Adrenal gland (tissue), 12 donors: ENCODE measurements around the gene RAVER1. TPM values are rescaled to one million over a fixed set of nuclear protein-coding genes. Genes with fewer than 3 reads are reported as not detected.

Source experiments
- DNase-seq, 7 donors: peaks; one replicate each; pipeline ENCODE4 v3.0.0-alpha.2; 2019 to 2020
- H3K27ac ChIP-seq, 5 donors: fragments of 200-600 bp; sonication (generic) in 4 of 5; 1 replicate in 3 of 5; 2 replicates in 2 of 5; pipeline versions ENCODE4 v1.5.1 to v1.8.0; 2016 to 2020; ENCODE audit warnings: mild to moderate bottlenecking in 1 of 5
- H3K27me3 ChIP-seq: fragments of 200-600 bp; 2 replicates; pipeline ENCODE4 v1.8.0; 2021
- H3K36me3 ChIP-seq, 2 donors: fragments of 200-600 bp; replicated peaks in 1 of 2; 1 replicate in 1 of 2; 2 replicates in 1 of 2; pipeline versions ENCODE4 v1.5.1 to v1.8.0; 2018 to 2022
- H3K4me1 ChIP-seq, 2 donors: fragments of 200-600 bp; replicated peaks in 1 of 2; 1 replicate in 1 of 2; 2 replicates in 1 of 2; pipeline versions ENCODE4 v1.5.1 to v1.8.0; 2018 to 2021
- H3K4me3 ChIP-seq, 4 donors: fragments of 200-600 bp; sonication (generic) in 3 of 4; one replicate each; pipeline ENCODE4 v1.5.1; 2016 to 2018
- H3K9me3 ChIP-seq, 3 donors: fragments of 200-600 bp; sonication (generic) in 1 of 3; replicated peaks in 1 of 3; 1 replicate in 2 of 3; 2 replicates in 1 of 3; pipeline versions ENCODE4 v1.5.1 to v1.8.0; 2016 to 2021
- POLR2A ChIP-seq, 2 donors: fragments of 450-650 bp; IDR thresholded peaks; one replicate each; pipeline ENCODE4 v1.6.1; 2017; ENCODE audit warnings: antibody characterized with exemption in 2 of 2, mild to moderate bottlenecking in 2 of 2, moderate library complexity in 1 of 2
- WGBS, 4 donors: extraction: QIAGEN DNeasy Blood & Tissue Kit in 2 of 4; methylation state at CpG; one replicate each; pipeline versions ENCODE4 v1.1.5 to v1.1.7; 2013 to 2017; 5-methylcytosine and 5-hydroxymethylcytosine counted together
- intact Hi-C, 2 donors: fragments of 100-400 bp; cut with DNase I; formaldehyde crosslinking; loops; one replicate each; pipeline versions ENCODE4 v1.14.1 to v1.15.0; 2022 to 2023
- polyA plus RNA-seq, 3 donors: library from polyadenylated mRNA; stranded (reverse); fragments of 200-250 nt in 2 of 3; fragments of 350-450 nt in 1 of 3; fragmentation: Illumina TruSeq in 1 of 3; extraction: RNeasy Lipid Tissue Mini Kit (QIAGEN cat#74804) in 1 of 3; gene quantifications; one replicate each; pipeline ENCODE4 v1.2.3, GENCODE V29; 2013 to 2014
- small RNA-seq, 2 donors: library from RNA; depleted of rRNA; stranded (forward); fragments of <200 nt; gene quantifications; one replicate each; pipeline ENCODE3, GENCODE V24; 2016
- total RNA-seq, 9 donors: library from RNA; depleted of rRNA in 4 of 9; stranded (reverse); fragments of >200 nt in 4 of 9; fragments of 120-200 nt in 1 of 9; fragmentation: NEBNext Ultra II Directional in 1 of 9; extraction: Animal tissue kit (Norgen Biotek cat#: 25700) in 1 of 9; gene quantifications; one replicate each; pipeline versions ENCODE4 v1.1.0 to v1.2.4, GENCODE V29; 2013 to 2023
- TF ChIP-seq, protein P1 (sequence below), 6 experiments: fragments of 450-650 bp in 4 of 6; fragments of 200-600 bp in 2 of 6; sonication (generic) in 1 of 6; IDR thresholded peaks; 1 replicate in 5 of 6; 2 replicates in 1 of 6; pipeline versions ENCODE4 v1.5.1 to v1.8.0; 2016 to 2021; ENCODE audit warnings: antibody characterized with exemption in 6 of 6, mild to moderate bottlenecking in 2 of 6, moderate library complexity in 1 of 6
- donor health status: healthy with polysubstance abuse.
- donor health status: Bipolar disorder and iron deficiency.
- donor health status: DM: yes; HTN: yes; CAD: no.
- donor health status: DM: no; HTN: no; CAD: no.
- donor health status: DM: no; HTN: no; CAD: no.
- donor health status: DM: yes; HTN: yes; CAD: no.

RAVER1 gene
- total and polyA plus RNA-seq, 12 donors: 4.1 to 42.7 (median 27.0) TPM

DNA sequence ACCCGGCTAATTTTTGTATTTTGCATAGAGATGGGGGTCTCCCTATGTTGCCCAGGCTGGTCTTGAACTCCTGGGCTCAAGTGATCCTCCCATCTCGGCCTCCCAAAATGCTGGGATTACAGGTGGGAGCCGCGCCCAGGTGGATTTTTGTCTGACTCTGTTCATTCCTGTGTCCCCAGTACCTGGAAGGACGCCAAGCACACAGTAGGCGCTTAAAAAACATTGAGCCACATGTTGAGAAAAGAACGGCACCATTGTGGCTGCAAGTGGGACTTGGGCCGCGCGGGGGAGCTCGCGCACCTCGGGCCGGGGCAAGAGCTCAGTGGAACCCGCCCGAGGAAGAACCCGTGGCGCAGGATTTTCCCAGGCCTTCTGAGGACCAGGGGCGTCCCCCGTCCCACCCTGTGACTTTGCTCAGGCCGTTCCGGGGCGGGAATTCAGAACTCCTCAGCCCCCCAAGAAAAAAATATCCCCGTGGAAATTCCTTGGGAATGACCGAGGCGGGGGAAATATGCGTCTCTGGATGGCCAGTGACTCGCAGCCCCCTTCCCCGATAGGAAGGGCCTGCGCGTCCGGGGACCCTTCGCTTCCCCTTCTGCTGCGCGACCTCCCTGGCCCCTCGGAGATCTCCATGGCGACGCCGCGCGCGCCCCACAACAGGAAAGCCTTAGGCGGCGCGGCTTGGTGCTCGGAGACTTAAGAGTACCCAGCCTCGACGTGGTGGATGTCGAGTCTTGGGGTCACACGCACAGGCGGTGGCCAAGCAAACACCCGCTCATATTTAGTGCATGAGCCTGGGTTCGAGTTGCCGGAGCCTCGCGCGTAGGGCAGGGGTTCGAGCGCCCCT is 63.8 kb downstream of the RAVER1 start:
- intact Hi-C loops: loop anchor here (2.0 kb wide), 1 partner anchor 121 kb away; no protein-coding TSS in a partner anchor
- DNase-seq: peak; percentile 79 to 92 (median 83)
- peaks cover 5 to 19% of the 10 kb centered on the region in 2 donors for H3K4me1 ChIP-seq
- WGBS, 4 donors: 0 to 10% (median 4%) methylated on average over 12 to 59 of the region's 59 CpGs
- peaks cover 0 to under 1% of the 10 kb centered on the region in 2 donors for H3K36me3 ChIP-seq
- no peaks in the 10 kb centered on the region for H3K27me3 ChIP-seq
- H3K9me3 ChIP-seq: no peaks in the 10 kb centered on the region
- peak overlapping the region; percentile 62 to 88 (median 74) for H3K27ac ChIP-seq
- TF ChIP-seq, protein P1, sequence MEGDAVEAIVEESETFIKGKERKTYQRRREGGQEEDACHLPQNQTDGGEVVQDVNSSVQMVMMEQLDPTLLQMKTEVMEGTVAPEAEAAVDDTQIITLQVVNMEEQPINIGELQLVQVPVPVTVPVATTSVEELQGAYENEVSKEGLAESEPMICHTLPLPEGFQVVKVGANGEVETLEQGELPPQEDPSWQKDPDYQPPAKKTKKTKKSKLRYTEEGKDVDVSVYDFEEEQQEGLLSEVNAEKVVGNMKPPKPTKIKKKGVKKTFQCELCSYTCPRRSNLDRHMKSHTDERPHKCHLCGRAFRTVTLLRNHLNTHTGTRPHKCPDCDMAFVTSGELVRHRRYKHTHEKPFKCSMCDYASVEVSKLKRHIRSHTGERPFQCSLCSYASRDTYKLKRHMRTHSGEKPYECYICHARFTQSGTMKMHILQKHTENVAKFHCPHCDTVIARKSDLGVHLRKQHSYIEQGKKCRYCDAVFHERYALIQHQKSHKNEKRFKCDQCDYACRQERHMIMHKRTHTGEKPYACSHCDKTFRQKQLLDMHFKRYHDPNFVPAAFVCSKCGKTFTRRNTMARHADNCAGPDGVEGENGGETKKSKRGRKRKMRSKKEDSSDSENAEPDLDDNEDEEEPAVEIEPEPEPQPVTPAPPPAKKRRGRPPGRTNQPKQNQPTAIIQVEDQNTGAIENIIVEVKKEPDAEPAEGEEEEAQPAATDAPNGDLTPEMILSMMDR (IDR thresholded peaks at IDR 0.05): peak; percentile 89 to 95 (median 92)
- no peak for TF ChIP-seq POLR2A (IDR thresholded peaks at IDR 0.05)
- peak overlapping the region in 2 of 4 donors; percentile 19 to 42 for H3K4me3 ChIP-seq

DNA sequence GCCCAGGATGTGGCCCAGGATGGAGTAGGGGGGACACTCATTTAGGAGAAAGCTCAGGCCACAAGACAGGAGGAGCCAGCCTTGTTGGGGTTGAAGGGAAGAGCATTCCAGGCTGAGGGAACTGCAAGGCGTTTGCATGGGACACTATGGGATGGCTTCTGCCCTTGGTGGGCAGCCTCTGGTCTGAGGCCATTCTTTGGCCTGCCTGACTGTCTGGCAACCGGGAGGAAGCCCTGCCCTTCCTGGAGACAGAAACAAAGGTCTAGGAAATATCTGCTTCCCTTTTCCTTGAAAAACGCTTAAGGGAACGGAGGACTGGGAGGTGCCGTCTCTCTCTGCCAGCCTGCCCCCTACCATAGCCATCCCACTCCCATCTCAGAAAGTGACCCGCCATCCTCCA is 65.3 kb downstream of the RAVER1 start:
- TF ChIP-seq POLR2A (IDR thresholded peaks at IDR 0.05): no peak
- TF ChIP-seq, protein P1 (IDR thresholded peaks at IDR 0.05): no peak
- peak in 2 of 7 donors; percentile 38 to 48 for DNase-seq
- 55 to 62% (median 58%) methylated on average over 6 of the region's 6 CpGs for WGBS, 4 donors
- Histone ChIP-seq H3K9me3 (no peaks in the 10 kb centered on the region), H3K4me1 (peaks cover 5 to 19% of the 10 kb centered on the region in 2 donors), H3K27ac (peak overlapping the region in 2 of 5 donors; percentile 43 to 44), H3K27me3 (no peaks in the 10 kb centered on the region), H3K36me3 (no peaks in the 10 kb centered on the region), H3K4me3 (no peak overlapping the region)
- intact Hi-C loops: loop anchor here (2.0 kb wide), 1 partner anchor 123 kb away; no protein-coding TSS in a partner anchor

DNA sequence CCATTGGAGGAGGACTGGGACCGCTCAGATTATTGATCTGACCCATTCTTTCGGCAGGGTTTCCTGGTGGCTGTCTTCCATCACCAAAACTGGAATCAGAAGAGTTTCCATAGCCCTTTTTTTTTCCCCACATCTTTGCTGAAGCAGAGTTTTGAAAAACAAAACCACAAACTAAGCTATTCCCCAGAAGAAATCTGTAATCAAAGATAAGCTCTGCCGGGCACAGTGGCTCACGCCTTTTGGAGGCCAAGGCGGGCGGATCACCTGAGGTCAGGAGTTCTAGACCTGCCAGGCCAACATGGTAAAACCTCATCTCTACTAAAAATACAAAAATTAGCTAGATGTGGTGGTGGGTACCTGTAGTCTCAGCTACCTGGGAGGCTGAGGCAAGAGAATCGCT is 66.6 kb downstream of the RAVER1 start:
- 73 to 83% (median 79%) methylated on average over 7 of the region's 7 CpGs for WGBS, 4 donors
- H3K27me3 ChIP-seq: no peaks in the 10 kb centered on the region
- H3K9me3 ChIP-seq: no peaks in the 10 kb centered on the region
- intact Hi-C loops: no loop called here
- H3K36me3 ChIP-seq: no peaks in the 10 kb centered on the region
- H3K4me3 ChIP-seq: no peak overlapping the region
- DNase-seq: no peak
- TF ChIP-seq POLR2A (IDR thresholded peaks at IDR 0.05): no peak
- TF ChIP-seq, protein P1 (IDR thresholded peaks at IDR 0.05): no peak
- H3K4me1 ChIP-seq: peaks cover 5 to 19% of the 10 kb centered on the region in 2 donors
- H3K27ac ChIP-seq: no peak overlapping the region

Small RNAs within 50 kb of the gene (small RNA-seq; reads per million reads assigned to genes)
- gene AC011511.1: 0 reads per million in 2 donors
- gene AC011511.4: 0 reads per million in 2 donors

Other genes starting within 250 kb of the RAVER1 start
- gene SHFL, start 247.2 kb downstream of the RAVER1 start, total RNA-seq: 10 to 100 TPM; 17.4 to 50.6 (median 40.9) TPM
- 100 to 1,000 TPM in 1 of 3 donors, 10 to 100 TPM in 2; 18.6 to 116 (median 85.5) TPM for gene SHFL, start 247.2 kb downstream of the RAVER1 start, polyA plus RNA-seq
- gene ANGPTL6, start 230.9 kb downstream of the RAVER1 start, total RNA-seq: 1 to 10 TPM in 3 of 9 donors, under 1 TPM in 6; 0.12 to 3.2 (median 0.44) TPM
- 1 to 10 TPM in 2 of 3 donors, under 1 TPM in 1; 0.16 to 1.9 (median 1.5) TPM for gene ANGPTL6, start 230.9 kb downstream of the RAVER1 start, polyA plus RNA-seq
- gene PPAN, start 227.2 kb downstream of the RAVER1 start, total RNA-seq: 10 to 100 TPM; 18.2 to 44.8 (median 27.7) TPM
- gene PPAN, start 227.2 kb downstream of the RAVER1 start, polyA plus RNA-seq: 10 to 100 TPM; 21.2 to 98.7 (median 68.0) TPM
- gene P2RY11, start 221.8 kb downstream of the RAVER1 start, total RNA-seq: 10 to 100 TPM in 1 of 9 donors, 1 to 10 TPM in 8; 2.0 to 10.5 (median 6.0) TPM
- 10 to 100 TPM in 2 of 3 donors, under 1 TPM in 1; 0.77 to 21.5 (median 13.0) TPM for gene P2RY11, start 221.8 kb downstream of the RAVER1 start, polyA plus RNA-seq
- gene EIF3G, start 213.6 kb downstream of the RAVER1 start, total RNA-seq: 100 to 1,000 TPM; 177 to 341 (median 262) TPM
- gene EIF3G, start 213.6 kb downstream of the RAVER1 start, polyA plus RNA-seq: 100 to 1,000 TPM; 205 to 225 (median 206) TPM
- 10 to 100 TPM; 23.6 to 48.2 (median 33.8) TPM for gene DNMT1, start 138.6 kb downstream of the RAVER1 start, total RNA-seq
- gene DNMT1, start 138.6 kb downstream of the RAVER1 start, polyA plus RNA-seq: 10 to 100 TPM; 35.5 to 49.7 (median 44.0) TPM
- gene S1PR2, start 102.2 kb downstream of the RAVER1 start, total RNA-seq: 1 to 10 TPM; 2.0 to 9.5 (median 6.2) TPM
- 1 to 10 TPM; 1.6 to 3.5 (median 3.1) TPM for gene S1PR2, start 102.2 kb downstream of the RAVER1 start, polyA plus RNA-seq
- gene MRPL4, start 81.3 kb downstream of the RAVER1 start, total RNA-seq: 100 to 1,000 TPM in 1 of 9 donors, 10 to 100 TPM in 8; 43.7 to 123 (median 81.7) TPM
- 10 to 100 TPM; 33.4 to 56.4 (median 43.8) TPM for gene MRPL4, start 81.3 kb downstream of the RAVER1 start, polyA plus RNA-seq
- 10 to 100 TPM in 8 of 9 donors, 1 to 10 TPM in 1; 2.2 to 90.4 (median 33.9) TPM for gene ICAM1, start 62.4 kb downstream of the RAVER1 start, total RNA-seq
- 10 to 100 TPM in 2 of 3 donors, 1 to 10 TPM in 1; 8.8 to 27.6 (median 13.5) TPM for gene ICAM1, start 62.4 kb downstream of the RAVER1 start, polyA plus RNA-seq
- 1 to 10 TPM in 1 of 9 donors, under 1 TPM in 5, not detected in 3; 0.39 to 1.0 (median 0.57) TPM for gene ICAM4, start 46.6 kb downstream of the RAVER1 start, total RNA-seq
- gene ICAM4, start 46.6 kb downstream of the RAVER1 start, polyA plus RNA-seq: under 1 TPM in 2 of 3 donors, not detected in 1; 0.34 to 0.48 TPM
- 1 to 10 TPM in 1 of 9 donors, under 1 TPM in 6, not detected in 2; 0.06 to 2.2 (median 0.49) TPM for gene ICAM5, start 43.6 kb downstream of the RAVER1 start, total RNA-seq
- gene ICAM5, start 43.6 kb downstream of the RAVER1 start, polyA plus RNA-seq: under 1 TPM in 2 of 3 donors, not detected in 1; 0.20 to 0.64 TPM
- 1 to 10 TPM in 7 of 9 donors, not detected in 2; 1.0 to 4.5 (median 2.5) TPM for gene ZGLP1, start 23.7 kb downstream of the RAVER1 start, total RNA-seq
- 10 to 100 TPM in 1 of 3 donors, 1 to 10 TPM in 1, under 1 TPM in 1; 0.48 to 38.8 (median 8.8) TPM for gene ZGLP1, start 23.7 kb downstream of the RAVER1 start, polyA plus RNA-seq
- gene FDX2, start 17.5 kb downstream of the RAVER1 start, total RNA-seq: 10 to 100 TPM; 21.1 to 43.3 (median 31.0) TPM
- gene FDX2, start 17.5 kb downstream of the RAVER1 start, polyA plus RNA-seq: 10 to 100 TPM; 26.6 to 45.3 (median 33.4) TPM
- gene ICAM3, start 6.1 kb upstream of the RAVER1 start, total RNA-seq: 10 to 100 TPM in 2 of 9 donors, 1 to 10 TPM in 7; 3.7 to 17.7 (median 7.6) TPM
- gene ICAM3, start 6.1 kb upstream of the RAVER1 start, polyA plus RNA-seq: 10 to 100 TPM in 1 of 3 donors, 1 to 10 TPM in 2; 4.8 to 11.1 (median 8.4) TPM
- gene TYK2, start 47.0 kb upstream of the RAVER1 start, total RNA-seq: 100 to 1,000 TPM in 4 of 9 donors, 10 to 100 TPM in 5; 56.1 to 160 (median 96.8) TPM
- gene TYK2, start 47.0 kb upstream of the RAVER1 start, polyA plus RNA-seq: 100 to 1,000 TPM in 2 of 3 donors, 10 to 100 TPM in 1; 61.5 to 408 (median 297) TPM
- gene CDC37, start 70.0 kb upstream of the RAVER1 start, total RNA-seq: 100 to 1,000 TPM in 4 of 9 donors, 10 to 100 TPM in 5; 72.8 to 137 (median 97.3) TPM
- gene CDC37, start 70.0 kb upstream of the RAVER1 start, polyA plus RNA-seq: 100 to 1,000 TPM; 117 to 518 (median 317) TPM
- 10 to 100 TPM in 7 of 9 donors, 1 to 10 TPM in 1, under 1 TPM in 1; 0.28 to 20.4 (median 12.0) TPM for gene PDE4A, start 87.0 kb upstream of the RAVER1 start, total RNA-seq
- gene PDE4A, start 87.0 kb upstream of the RAVER1 start, polyA plus RNA-seq: 1 to 10 TPM; 4.4 to 10.0 (median 6.4) TPM
- 100 to 1,000 TPM in 1 of 9 donors, 10 to 100 TPM in 8; 71.1 to 106 (median 75.4) TPM for gene KEAP1, start 169.8 kb upstream of the RAVER1 start, total RNA-seq
- gene KEAP1, start 169.8 kb upstream of the RAVER1 start, polyA plus RNA-seq: 100 to 1,000 TPM in 1 of 3 donors, 10 to 100 TPM in 2; 71.0 to 101 (median 97.3) TPM
- gene S1PR5, start 183.9 kb upstream of the RAVER1 start, total RNA-seq: 1 to 10 TPM in 2 of 9 donors, under 1 TPM in 6, not detected in 1; 0.14 to 3.0 (median 0.61) TPM
- under 1 TPM; 0.37 to 0.97 (median 0.51) TPM for gene S1PR5, start 183.9 kb upstream of the RAVER1 start, polyA plus RNA-seq
- 10 to 100 TPM; 26.4 to 93.7 (median 37.8) TPM for gene ATG4D, start 210.4 kb upstream of the RAVER1 start, total RNA-seq
- gene ATG4D, start 210.4 kb upstream of the RAVER1 start, polyA plus RNA-seq: 10 to 100 TPM in 2 of 3 donors, 1 to 10 TPM in 1; 7.4 to 58.2 (median 53.2) TPM
- gene KRI1, start 232.5 kb upstream of the RAVER1 start, total RNA-seq: 10 to 100 TPM in 8 of 9 donors, 1 to 10 TPM in 1; 7.1 to 32.4 (median 18.7) TPM
- gene KRI1, start 232.5 kb upstream of the RAVER1 start, polyA plus RNA-seq: 10 to 100 TPM; 29.7 to 69.0 (median 29.8) TPM
- gene CDKN2D, start 235.4 kb upstream of the RAVER1 start, total RNA-seq: 10 to 100 TPM in 2 of 9 donors, 1 to 10 TPM in 7; 1.9 to 17.4 (median 6.5) TPM
- gene CDKN2D, start 235.4 kb upstream of the RAVER1 start, polyA plus RNA-seq: 10 to 100 TPM in 2 of 3 donors, 1 to 10 TPM in 1; 7.4 to 11.2 (median 10.0) TPM